ENCODE results near the gene ITPKC.
"Not testable (repeated sequence)": the region's sequence is repeated elsewhere in the genome, so short reads cannot be mapped to it uniquely, and the experiment has no call there.

Gene ITPKC

DNA sequence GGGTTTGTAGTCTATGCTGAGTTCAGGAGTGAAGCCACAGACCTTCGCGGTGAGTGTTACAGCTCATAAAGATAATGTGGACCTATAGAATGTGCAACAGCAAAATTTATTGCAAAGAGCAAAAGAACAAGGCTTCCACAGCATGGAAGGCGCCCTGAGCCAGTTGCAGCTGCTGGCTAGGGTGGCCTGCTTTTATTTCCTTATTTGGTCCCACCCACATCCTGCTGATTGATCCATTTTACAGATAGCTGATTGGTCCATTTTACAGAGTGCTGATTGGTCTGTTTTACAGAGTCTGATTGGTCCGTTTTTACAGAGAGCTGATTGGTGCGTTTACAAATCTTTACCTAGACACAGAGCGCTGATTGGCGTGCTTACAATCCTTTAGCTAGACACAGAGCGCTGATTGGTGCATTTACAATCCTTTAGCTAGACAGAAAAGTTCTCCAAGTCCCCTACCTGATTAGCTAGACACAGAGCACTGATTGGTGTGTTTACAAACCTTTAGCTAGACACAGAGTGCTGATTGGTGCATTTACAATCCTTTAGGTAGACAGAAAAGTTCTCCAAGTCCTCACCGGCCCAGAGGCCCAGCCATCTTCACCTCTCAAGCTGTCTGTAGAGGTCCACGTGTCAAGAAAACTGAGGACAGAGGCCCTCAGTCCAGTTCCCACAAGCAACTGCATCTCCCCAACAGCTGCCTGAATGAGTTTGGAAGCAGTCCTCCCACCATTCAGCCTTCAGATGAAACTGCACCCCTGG lies 54.4 kb downstream of the ITPKC start:
- DNase-seq = not testable (repeated sequence)

DNA sequence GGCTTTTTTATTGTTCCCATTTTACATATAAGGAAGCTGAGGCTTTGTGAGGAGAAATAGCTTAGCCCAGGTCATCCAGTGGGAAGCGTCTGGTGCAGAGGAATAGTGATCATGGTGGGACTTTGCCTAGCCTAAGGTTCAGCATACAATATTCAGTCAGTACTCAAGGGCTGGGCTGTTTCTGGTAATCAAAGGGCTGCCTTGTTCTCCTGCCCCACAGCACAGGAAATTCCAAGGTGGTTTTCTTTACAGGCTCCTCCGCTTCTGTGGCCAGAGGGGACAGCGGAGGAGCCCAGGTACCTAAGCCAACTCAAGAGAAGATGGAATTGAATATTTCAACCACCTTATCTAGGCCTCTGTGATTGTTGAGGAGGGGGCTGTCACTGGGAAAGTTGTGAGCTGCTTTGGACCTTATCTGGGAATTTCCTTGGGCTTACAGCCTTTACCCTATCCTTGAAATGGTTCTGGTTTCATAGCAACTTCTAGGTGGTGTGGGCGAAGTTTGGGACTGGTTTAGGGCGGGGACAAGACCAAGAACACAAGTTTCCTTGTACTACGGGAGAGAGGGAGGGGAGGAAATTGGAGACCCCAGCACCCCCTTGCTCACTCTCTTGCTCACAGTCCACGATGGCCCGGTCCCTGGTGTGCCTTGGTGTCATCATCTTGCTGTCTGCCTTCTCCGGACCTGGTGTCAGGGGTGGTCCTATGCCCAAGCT lies 58.2 kb downstream of the ITPKC start, which contains the start of gene MIA:
Gene MIA, plus strand, starts transcription at position 606 of the 716 bp plus-strand sequence. Its CDS starts 22 bp downstream, at position 628.
- DNase-seq = no peak

DNA sequence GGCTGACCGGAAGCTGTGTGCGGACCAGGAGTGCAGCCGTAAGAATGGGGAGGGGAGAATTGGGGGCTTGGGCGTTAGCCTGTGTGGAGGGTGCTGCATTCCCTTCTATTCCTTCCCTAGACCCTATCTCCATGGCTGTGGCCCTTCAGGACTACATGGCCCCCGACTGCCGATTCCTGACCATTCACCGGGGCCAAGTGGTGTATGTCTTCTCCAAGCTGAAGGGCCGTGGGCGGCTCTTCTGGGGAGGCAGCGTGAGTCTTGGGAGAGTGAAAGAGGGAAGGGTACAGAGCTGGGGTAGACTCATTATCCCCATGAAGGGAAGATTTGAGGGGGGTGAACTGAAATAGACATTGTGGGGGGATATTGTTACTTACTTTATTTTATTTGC lies 58.7 kb downstream of the ITPKC start:
- no peak for DNase-seq

DNA sequence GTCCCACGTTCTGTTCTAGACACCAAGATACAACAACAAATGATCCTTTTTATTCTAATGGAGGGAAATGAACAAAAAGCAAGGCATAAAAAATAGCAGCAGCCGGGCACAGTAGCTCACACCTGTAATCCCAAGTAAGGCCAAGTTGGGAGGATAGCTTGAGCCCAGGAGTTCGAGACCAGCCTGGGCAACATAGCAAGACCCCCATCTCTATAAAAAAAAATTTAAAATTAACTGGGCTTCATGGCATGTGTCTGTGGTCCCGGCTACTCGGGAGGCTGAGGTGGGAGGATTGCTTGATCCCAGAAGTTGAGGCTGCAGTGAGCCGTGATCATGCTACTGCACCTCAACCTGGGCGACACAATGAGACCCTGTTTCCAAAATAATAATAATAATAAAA lies 59.5 kb downstream of the ITPKC start:
- no peak for DNase-seq

DNA sequence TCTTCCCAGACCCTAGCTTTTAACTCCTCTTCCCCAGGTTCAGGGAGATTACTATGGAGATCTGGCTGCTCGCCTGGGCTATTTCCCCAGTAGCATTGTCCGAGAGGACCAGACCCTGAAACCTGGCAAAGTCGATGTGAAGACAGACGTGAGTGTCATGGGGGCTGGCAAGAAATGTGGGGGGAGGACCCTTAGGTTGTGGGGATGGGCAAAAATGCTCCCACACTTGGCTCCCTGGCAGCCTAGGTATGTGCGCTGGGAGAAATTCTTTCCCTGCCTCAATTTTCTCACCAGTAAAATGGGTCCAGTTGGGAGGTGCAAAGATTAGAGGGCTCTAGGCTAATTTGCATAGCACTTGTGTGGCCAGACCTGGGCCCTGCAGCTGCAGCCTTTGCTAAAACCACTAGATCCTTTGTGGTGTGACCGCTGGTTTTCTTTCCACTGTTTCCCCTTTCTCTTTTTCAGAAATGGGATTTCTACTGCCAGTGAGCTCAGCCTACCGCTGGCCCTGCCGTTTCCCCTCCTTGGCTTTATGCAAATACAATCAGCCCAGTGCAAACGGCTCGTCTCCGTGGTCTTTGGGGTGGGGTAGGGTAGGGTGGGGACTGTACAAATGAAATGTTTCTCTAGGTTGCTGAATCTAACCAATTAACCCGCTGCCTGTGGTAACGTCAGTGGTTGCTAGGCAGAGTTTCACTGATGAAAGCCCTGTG lies 60.2 kb downstream of the ITPKC start:
- DNase-seq = peak; percentile 68

DNA sequence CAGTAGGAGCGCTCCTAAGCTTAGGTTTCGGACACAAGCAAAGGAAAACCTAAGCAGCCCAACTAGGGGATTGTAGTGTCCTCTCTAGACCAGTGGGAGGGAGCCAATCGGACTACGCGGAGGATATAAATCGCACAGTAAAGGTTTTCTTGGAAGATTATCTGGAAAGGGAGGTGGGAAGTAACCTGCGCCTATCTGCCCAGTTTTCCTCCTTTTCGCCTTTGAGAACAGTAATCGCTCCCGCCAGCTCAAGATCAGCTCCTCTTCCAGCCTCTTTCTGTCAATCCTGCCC lies 60.7 kb downstream of the ITPKC start:
- DNase-seq = no peak

DNA sequence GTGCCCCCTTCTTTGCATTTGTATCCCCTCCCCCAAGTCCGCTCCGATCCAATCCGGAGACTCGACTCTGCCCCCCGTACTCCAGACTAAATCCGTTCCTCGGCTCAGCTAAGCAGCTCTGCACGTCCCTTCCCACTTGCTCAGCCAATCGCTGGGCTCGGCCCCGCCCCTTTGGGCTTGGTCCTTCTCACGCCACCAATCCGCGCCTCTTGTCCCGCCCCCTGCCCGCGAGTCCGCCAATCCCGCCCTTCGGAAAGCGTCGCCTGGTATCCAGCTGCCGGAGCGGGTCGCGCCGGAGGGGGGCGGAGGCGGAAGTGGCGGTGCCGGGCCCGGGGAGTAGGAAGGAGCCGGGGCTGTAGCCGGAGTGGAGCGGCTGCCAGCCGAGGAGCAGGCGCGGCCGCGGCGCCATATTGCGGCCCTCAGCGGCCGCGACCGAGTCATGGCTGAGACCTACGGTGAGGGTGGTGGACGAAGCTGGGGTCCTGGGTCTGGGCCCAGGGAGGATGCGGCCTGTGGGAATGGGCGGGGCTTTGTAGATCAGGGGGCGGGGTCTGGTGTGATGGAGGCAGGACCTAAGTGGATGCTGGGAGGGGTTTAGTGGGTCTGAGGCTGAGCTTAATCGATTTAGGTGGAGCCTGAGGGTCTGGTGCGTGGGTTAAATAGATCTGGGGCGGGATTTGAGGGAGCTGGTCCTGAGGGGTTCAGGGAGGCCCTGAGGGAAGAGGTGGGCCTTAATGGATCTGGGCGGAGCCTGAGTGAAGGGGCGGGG lies 61.2 kb downstream of the ITPKC start, which contains the start of gene RAB4B:
Gene RAB4B, plus strand, starts transcription at position 311 of the 769 bp plus-strand sequence. Its CDS starts 129 bp downstream, at position 440.
- peak; percentile 97 for DNase-seq

DNA sequence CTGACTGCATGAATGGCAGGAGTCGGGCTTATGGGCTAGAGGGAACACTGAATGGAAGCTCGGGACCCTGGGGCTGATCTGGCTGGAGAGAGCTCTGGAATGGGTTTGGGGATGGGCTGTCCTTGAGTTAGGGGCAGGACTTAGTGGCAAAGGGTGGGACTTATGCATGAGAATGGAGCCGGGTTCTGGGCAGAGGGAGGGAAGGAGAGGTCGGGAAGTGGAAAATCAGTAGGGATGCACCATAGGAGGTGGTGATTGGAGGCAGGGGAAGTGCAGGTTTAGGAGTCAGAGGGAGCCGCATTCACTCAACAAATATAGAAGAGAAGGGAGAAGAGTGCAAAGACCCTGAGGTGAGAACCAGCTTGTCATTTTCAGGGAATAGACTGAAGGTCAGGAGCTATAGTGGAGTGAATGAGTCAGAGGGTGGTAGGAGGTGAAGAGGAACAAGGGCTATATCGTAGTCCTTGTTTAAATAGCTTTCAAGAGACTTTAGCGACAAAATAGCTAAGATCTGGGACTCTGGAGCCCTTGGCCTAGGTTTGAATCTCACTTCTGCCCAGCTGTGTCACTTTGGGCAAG lies 61.9 kb downstream of the ITPKC start:
- no peak for DNase-seq

DNA sequence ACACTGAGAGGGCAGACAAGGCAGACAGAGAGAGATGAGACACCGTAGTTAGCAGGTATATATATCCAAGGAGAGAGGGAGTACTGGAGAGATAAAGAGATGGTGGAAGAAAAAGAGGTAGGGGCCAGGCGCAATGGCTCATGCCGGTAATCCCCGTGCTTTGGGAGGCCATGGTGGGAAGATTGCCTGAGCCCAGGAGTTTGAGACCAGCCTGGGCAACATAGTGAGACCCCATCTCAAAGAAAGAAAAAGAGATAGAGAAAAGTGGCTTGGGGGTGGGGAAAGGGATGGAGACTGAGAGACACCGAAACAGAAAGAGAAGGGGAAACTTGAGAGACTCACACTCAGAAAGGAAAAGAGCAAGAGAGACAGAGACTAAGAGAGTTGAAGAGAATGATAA lies 63.7 kb downstream of the ITPKC start:
- no peak for DNase-seq

DNA sequence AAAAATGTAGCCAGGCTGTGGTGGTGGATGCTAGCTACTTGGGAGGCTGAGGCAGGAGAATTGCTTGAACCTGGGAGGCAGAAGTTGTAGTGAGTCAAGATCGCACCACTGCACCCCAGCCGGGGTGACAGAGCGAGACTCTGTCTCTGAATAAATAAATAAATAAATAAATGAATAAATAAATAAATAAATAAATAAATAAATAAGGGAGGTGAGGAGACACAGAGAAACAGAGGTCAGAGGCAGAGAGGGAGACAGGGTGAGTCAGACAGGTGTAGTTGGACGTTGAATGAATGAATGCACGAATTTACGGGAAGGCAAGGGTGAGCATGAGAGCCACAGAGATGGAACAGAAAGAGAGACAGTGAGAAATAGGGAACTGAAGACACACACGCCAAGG lies 64.2 kb downstream of the ITPKC start:
- no peak for DNase-seq

DNA sequence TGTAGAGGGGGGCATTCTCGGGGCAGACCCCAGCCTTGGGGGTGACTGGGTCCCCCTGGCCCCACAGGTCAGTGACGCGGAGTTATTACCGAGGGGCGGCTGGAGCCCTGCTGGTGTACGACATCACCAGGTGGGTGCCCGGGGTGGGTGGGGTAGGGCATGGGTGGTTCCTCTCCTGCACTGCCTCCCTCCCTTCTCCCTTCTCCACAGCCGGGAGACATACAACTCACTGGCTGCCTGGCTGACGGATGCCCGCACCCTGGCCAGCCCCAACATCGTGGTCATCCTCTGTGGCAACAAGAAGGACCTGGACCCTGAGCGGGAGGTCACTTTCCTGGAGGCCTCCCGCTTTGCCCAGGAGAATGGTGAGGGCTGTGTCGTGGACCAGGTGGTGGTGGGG lies 66.8 kb downstream of the ITPKC start:
- DNase-seq = no peak

DNA sequence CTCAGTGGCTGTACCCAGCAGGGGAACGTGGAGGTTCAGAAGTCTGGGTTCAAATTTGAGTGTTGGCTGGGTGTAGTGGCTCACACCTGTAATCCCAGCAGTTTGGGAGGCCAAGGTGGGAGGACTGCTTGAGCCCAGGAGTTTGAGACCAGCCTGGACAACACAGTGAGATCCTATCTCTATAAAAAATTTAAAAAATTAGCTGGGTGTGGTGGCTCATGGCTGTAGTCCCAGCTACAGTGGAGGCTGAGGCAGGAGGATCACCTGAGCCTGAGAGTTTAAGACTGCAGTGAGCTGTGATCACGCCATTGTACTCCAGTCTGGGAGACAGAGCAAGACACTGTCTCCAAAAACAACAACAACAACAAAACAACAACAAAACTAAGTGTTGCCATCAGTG lies 67.2 kb downstream of the ITPKC start:
- DNase-seq = not testable (repeated sequence)

DNA sequence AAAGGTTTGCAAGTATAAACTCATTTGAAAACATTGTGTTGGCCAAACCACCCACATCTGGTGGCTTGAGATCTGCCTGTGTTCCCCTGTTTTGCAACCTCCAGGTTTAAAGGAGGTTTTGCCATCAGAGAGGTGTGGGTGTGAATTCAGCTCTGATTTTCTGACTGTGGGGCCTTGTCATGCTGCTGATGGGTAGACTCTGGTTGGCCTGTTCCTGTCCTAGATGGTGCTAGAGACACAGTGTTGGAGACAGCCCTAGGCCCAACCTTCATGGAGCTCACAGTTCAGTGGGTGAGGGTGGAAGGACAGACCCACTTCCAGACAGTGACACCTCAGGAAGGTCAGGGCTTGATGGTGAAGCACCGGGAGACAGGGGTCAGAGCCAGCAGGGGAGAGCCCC lies 68.6 kb downstream of the ITPKC start:
- no peak for DNase-seq

DNA sequence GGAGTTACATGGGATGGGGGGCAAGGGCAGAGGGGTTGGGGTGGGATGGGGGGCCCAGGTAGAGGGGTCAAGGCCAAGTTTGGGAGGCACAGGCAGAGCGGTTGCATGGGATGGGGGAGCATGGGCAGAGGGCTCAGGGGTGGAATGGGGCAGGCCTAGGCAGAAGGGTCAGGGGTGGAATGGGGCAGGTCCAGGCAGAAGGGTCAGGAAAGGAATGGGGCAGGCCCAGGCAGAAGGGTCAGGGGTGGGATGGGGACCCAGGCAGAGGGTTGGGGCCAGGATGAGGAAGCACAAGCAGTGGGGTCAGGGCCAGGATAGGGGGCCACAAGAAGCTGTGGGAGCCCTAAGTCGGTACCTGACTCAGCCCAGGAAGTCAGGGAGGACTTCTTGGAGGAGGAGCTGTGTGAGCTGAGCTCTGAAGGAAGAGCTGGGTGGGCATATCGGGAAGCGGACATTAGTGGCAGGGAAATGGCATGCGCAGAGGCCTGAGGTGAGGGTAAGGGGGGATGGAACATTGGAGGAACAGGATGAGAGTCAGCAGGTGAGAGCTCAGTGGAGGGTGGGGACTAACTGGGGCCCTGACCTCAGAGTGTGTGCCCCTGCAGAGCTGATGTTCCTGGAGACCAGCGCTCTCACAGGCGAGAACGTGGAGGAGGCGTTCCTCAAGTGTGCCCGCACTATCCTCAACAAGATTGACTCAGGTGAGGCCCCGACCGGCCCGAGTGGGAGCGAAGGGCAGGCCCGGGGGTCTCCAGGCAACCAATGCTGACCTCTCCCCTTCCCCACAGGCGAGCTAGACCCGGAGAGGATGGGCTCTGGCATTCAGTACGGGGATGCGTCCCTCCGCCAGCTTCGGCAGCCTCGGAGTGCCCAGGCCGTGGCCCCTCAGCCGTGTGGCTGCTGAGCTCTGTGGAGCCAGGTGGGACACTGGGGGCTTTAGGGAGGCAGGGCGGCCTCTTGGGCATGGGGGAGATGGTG lies 69.4 kb downstream of the ITPKC start:
- DNase-seq = no peak
